ENCODE results near the gene CHST7.

DNA sequence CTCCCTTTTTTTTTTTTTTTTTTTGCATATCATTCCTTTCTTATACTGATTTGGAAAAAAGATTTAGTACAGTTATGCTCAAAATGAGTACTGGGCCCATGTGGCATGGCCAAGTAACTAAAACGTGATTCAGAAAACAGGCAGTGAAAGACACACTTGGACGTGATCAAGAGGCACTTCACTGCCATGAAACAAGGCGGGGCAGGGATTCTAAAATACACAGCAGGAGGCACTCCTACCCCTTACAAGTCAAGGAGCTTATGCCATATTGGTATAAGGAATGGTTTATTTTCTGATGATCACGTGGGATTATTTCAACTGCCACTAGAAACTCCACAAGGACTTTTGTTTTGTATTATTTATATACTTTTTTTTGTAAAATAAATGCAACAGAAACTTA lies 72.0 kb downstream of the CHST7 start:
- no peak for TF ChIP-seq SIN3A (IDR thresholded peaks at IDR 0.05; ENCODE audit: borderline replicate concordance, insufficient read depth, low read depth, low read length)
- TF ChIP-seq, protein P1, sequence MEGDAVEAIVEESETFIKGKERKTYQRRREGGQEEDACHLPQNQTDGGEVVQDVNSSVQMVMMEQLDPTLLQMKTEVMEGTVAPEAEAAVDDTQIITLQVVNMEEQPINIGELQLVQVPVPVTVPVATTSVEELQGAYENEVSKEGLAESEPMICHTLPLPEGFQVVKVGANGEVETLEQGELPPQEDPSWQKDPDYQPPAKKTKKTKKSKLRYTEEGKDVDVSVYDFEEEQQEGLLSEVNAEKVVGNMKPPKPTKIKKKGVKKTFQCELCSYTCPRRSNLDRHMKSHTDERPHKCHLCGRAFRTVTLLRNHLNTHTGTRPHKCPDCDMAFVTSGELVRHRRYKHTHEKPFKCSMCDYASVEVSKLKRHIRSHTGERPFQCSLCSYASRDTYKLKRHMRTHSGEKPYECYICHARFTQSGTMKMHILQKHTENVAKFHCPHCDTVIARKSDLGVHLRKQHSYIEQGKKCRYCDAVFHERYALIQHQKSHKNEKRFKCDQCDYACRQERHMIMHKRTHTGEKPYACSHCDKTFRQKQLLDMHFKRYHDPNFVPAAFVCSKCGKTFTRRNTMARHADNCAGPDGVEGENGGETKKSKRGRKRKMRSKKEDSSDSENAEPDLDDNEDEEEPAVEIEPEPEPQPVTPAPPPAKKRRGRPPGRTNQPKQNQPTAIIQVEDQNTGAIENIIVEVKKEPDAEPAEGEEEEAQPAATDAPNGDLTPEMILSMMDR (IDR thresholded peaks at IDR 0.05) = no peak
- no peak for TF ChIP-seq POLR2AphosphoS5 (IDR thresholded peaks at IDR 0.05; ENCODE audit: low read depth, low read length)
